Endothelial cell of umbilical vein (primary cell): ENCODE results near the gene GUCY2D. TPM values are rescaled to one million over a fixed set of nuclear protein-coding genes. Genes with fewer than 3 reads are reported as not detected.

Experiments
- BruUV-seq: library from RNA; stranded (reverse); fragments of 400-500 nt; replicated peaks from 2 replicates; lab custom pipeline; 2021; lab: Mats Ljungman, UMichigan
- CTCF ChIA-PET: fragments of 300-600, 350-600 bp; sonication (Branson Sonifier 250); formaldehyde crosslinking; loops from one replicate; lab custom pipeline; 2021; ENCODE audit warnings: antibody characterized with exemption, inconsistent platforms; lab: Charles Lee
- POLR2A ChIA-PET: fragments of 300-600, 350-600 bp; sonication (Branson Sonifier 250); formaldehyde crosslinking; loops from one replicate; lab custom pipeline; 2021; ENCODE audit warnings: antibody characterized with exemption, inconsistent platforms; lab: Charles Lee
- DNase-seq: peaks from one replicate; pipeline ENCODE4 v3.0.0-alpha.2; 2011; ENCODE audit warnings: low read depth, low spot score
- FAIRE-seq: peaks from 2 replicates; lab custom pipeline; 2011; peaks lifted over from hg19 to GRCh38; lab: Jason Lieb, UNC
- H2AFZ ChIP-seq: 2 replicates; pipeline ENCODE4 v1.6.0; 2012; ENCODE audit warnings: low read depth, low read length, control low read depth, inconsistent platforms
- H3K27ac ChIP-seq: 2 replicates; pipeline ENCODE4 v1.5.1; 2011; ENCODE audit warnings: low read depth, mild to moderate bottlenecking, control low read depth, low read length, moderate library complexity; ENCODE audit not compliant: insufficient read depth
- H3K27me3 ChIP-seq, 2 experiments: 2 replicates each; pipeline versions ENCODE4 v1.6.0 to v1.6.1; 2011; ENCODE audit warnings: low read length in 2 of 2, mixed read lengths in 1 of 2; ENCODE audit not compliant: control insufficient read depth in 2 of 2, insufficient read depth in 2 of 2
- H3K36me3 ChIP-seq, 2 experiments: 2 replicates in 1 of 2; 3 replicates in 1 of 2; pipeline ENCODE4 v1.5.1; 2011; ENCODE audit warnings: low read length in 2 of 2, mild to moderate bottlenecking in 1 of 2, moderate library complexity in 1 of 2; ENCODE audit not compliant: control insufficient read depth in 2 of 2, insufficient read depth in 2 of 2; ENCODE audit errors: extremely low read depth in 1 of 2
- H3K4me1 ChIP-seq: 3 replicates; pipeline ENCODE4 v1.5.1; 2011; ENCODE audit warnings: mild to moderate bottlenecking, low read length; ENCODE audit not compliant: control insufficient read depth, insufficient read depth; ENCODE audit errors: extremely low read depth
- H3K4me2 ChIP-seq: 2 replicates; pipeline ENCODE4 v1.6.1; 2011; ENCODE audit warnings: low read length, control low read depth, mixed read lengths; ENCODE audit not compliant: insufficient read depth
- H3K4me3 ChIP-seq, 3 experiments: fragments of 200-600 bp in 1 of 3; sonication (generic), shearing (Covaris generic) in 1 of 3; replicated peaks in 1 of 3; 2 replicates each; pipeline ENCODE4 v1.5.1; 2011 to 2016; ENCODE audit warnings: control low read depth in 3 of 3, low read length in 3 of 3, mild to moderate bottlenecking in 2 of 3, inconsistent platforms in 1 of 3, low read depth in 1 of 3, moderate library complexity in 1 of 3; ENCODE audit not compliant: insufficient read depth in 1 of 3
- H3K79me2 ChIP-seq: 2 replicates; pipeline ENCODE4 v1.6.0; 2012; ENCODE audit warnings: low read length, inconsistent platforms; ENCODE audit not compliant: control insufficient read depth, insufficient read depth
- H3K9ac ChIP-seq: replicated peaks from 2 replicates; pipeline ENCODE3; 2011; ENCODE audit warnings: low read length, control low read depth; ENCODE audit not compliant: insufficient read depth; ENCODE audit errors: extremely low read depth
- H3K9me1 ChIP-seq: replicated peaks from 3 replicates; pipeline ENCODE4 v1.6.0; 2011; ENCODE audit warnings: mild to moderate bottlenecking, low read length; ENCODE audit not compliant: control insufficient read depth, insufficient read depth; ENCODE audit errors: extremely low read depth
- H3K9me3 ChIP-seq: replicated peaks from 2 replicates; pipeline ENCODE4 v1.5.1; 2012; ENCODE audit warnings: low read length, inconsistent platforms; ENCODE audit not compliant: control insufficient read depth, insufficient read depth
- H4K20me1 ChIP-seq: replicated peaks from 2 replicates; pipeline ENCODE3; 2011; ENCODE audit warnings: mild to moderate bottlenecking, low read length; ENCODE audit not compliant: control insufficient read depth, insufficient read depth; ENCODE audit errors: extremely low read depth
- CTCF ChIP-seq, 2 donors: IDR thresholded peaks; 1 replicate in 1 of 2; 2 replicates in 1 of 2; pipeline ENCODE4 v1.5.1; 2011; ENCODE audit warnings: low read length in 2 of 2, mild to moderate bottlenecking in 2 of 2, moderate library complexity in 2 of 2, control low read depth in 1 of 2, inconsistent platforms in 1 of 2, low read depth in 1 of 2; ENCODE audit not compliant: insufficient read depth in 1 of 2; ENCODE audit errors: extremely low read depth in 1 of 2
- EZH2 ChIP-seq: IDR thresholded peaks from 2 replicates; pipeline ENCODE4 v1.6.1; 2012; ENCODE audit warnings: borderline replicate concordance, low read depth, mild to moderate bottlenecking, moderate library complexity, low read length, inconsistent platforms; ENCODE audit not compliant: severe bottlenecking
- GATA2 ChIP-seq: IDR thresholded peaks from 2 replicates; pipeline ENCODE4 v1.7.0; 2011; ENCODE audit warnings: low read depth, mild to moderate bottlenecking, moderate library complexity, mixed read lengths, low read length; ENCODE audit not compliant: insufficient read length, insufficient read depth
- JUN ChIP-seq: IDR thresholded peaks from 2 replicates; pipeline ENCODE4 v1.6.1; 2011; ENCODE audit warnings: borderline replicate concordance, low read depth; ENCODE audit not compliant: insufficient read length, insufficient read depth
- MAX ChIP-seq: IDR thresholded peaks from 2 replicates; pipeline ENCODE4 v1.6.1; 2011; ENCODE audit not compliant: insufficient read depth, insufficient read length
- MYC ChIP-seq: IDR thresholded peaks from one replicate; pipeline ENCODE4 v1.6.1; 2011; ENCODE audit warnings: mild to moderate bottlenecking, low read depth, low read length
- POLR2A ChIP-seq: IDR thresholded peaks from 2 replicates; pipeline ENCODE4 v1.6.1; 2012; ENCODE audit warnings: low read depth, mild to moderate bottlenecking, control low read depth, low read length
- dilution Hi-C: fragments of 300-500 bp; cut with MboI; formaldehyde crosslinking; loops from one replicate; pipeline ENCODE4 v1.15.0; 2019; ENCODE audit warnings: low sequenced_read_pairs; ENCODE audit not compliant: extremely low pct_ligation_motif_present
- intact Hi-C: fragments of 100-400 bp; cut with micrococcal nuclease; formaldehyde crosslinking; loops from one replicate; pipeline ENCODE4 v1.10.0; 2022
- polyA plus RNA-seq, 4 experiments: library from polyadenylated mRNA; depleted of rRNA in 3 of 4; stranded (reverse) in 3 of 4; unstranded in 1 of 4; fragments of >200 nt; gene quantifications; 2 replicates each; pipeline versions ENCODE4 v1.2.1 to v1.2.3, GENCODE V29; 2011 to 2012; ENCODE audit warnings: missing spikeins in 1 of 4
- total RNA-seq: library from RNA; stranded (reverse); gene quantifications from 2 replicates; pipeline ENCODE4 v1.2.3, GENCODE V29; 2021

GUCY2D gene
- total and polyA plus RNA-seq, 2 donors (not counting 3 experiments of a cell fraction or from before 2014, with no cell fraction given) = not detected

- BruUV-seq = no TSS peak
- Histone ChIP-seq H4K20me1 (no peaks in the 10 kb centered on the region), H3K9ac (no peak overlapping the region), H3K36me3 (no peaks in the 10 kb centered on the region), H3K4me1 (peaks cover 11% of the 10 kb centered on the region), H3K9me3 (no peaks in the 10 kb centered on the region), H2AFZ (no peak overlapping the region), H3K4me3 (no peak overlapping the region), H3K9me1 (no peaks in the 10 kb centered on the region), H3K27ac (no peak overlapping the region), H3K4me2 (no peak overlapping the region), H3K79me2 (no peaks in the 10 kb centered on the region), H3K27me3 (peaks cover 0 to 2% of the 10 kb centered on the region in 2 experiments)
- dilution Hi-C loops = no loop called here
- intact Hi-C loops = no loop called here
- DNase-seq (no peak), FAIRE-seq (no peak)
- POLR2A ChIA-PET = no interaction called here
- CTCF ChIA-PET = interaction anchor here (2.1 kb wide), 1 partner anchor 63 kb away, joined by 6 read pairs; no protein-coding TSS in a partner anchor
- TF ChIP-seq JUN (no peak), MAX (no peak), EZH2 (no peak), CTCF (IDR thresholded peaks at IDR 0.05; ENCODE audit: extremely low read depth in 1 of 2, insufficient read depth in 1 of 2, low read depth in 1 of 2, low read length in 2 of 2) (no peak)
These were observed 51.2 kb downstream of the GUCY2D start for GRCh38 chr17:8053600-8053999.

GRCh38 chr17:8055851-8056231 is 53.4 kb downstream of the GUCY2D start:
- no peak overlapping the region for H3K9ac ChIP-seq
- ChIA-PET POLR2A (no interaction called here), CTCF (interaction anchor here (0.8 to 11.0 kb wide), 13 partner anchors 13 to 313 kb away, joined by 3 to 191 read pairs (median 16); no protein-coding TSS in a partner anchor)
- FAIRE-seq (no peak), DNase-seq (no peak)
- H3K9me1 ChIP-seq = no peaks in the 10 kb centered on the region
- H3K36me3 ChIP-seq = no peaks in the 10 kb centered on the region
- no peak overlapping the region for H3K4me2 ChIP-seq
- intact Hi-C loops (loop anchor here (2.0 to 5.0 kb wide), 2 partner anchors 39 to 234 kb away; no protein-coding TSS in a partner anchor), dilution Hi-C loops (no loop called here)
- H3K4me1 ChIP-seq = peaks cover 11% of the 10 kb centered on the region
- TF ChIP-seq POLR2A (no peak), GATA2 (no peak), MYC (no peak)
- no peak overlapping the region for H3K4me3 ChIP-seq
- H4K20me1 ChIP-seq = no peaks in the 10 kb centered on the region
- H2AFZ ChIP-seq = no peak overlapping the region
- H3K9me3 ChIP-seq = no peaks in the 10 kb centered on the region
- no TSS peak for BruUV-seq
- H3K27ac ChIP-seq = peak overlapping the region; percentile 28
- H3K27me3 ChIP-seq = peaks cover 14 to 21% of the 10 kb centered on the region in 2 experiments
- H3K79me2 ChIP-seq = no peaks in the 10 kb centered on the region
